GM20000 (cell line): Measurements from ENCODE around the gene ARL5C.
A peak's percentile ranks its signal among the peaks of the same experiment; 100 is the strongest.

ENCODE experiments used
- DNase-seq: peaks from one replicate; pipeline ENCODE4 v3.0.0; 2012; ENCODE audit warnings: low spot score
- TF ChIP-seq, protein P1 (sequence below): IDR thresholded peaks from 2 replicates; pipeline ENCODE4 v1.5.1; 2012; ENCODE audit warnings: mild to moderate bottlenecking, control low read depth; ENCODE audit errors: extremely low read depth, missing control alignments

Gene ARL5C, protein sequence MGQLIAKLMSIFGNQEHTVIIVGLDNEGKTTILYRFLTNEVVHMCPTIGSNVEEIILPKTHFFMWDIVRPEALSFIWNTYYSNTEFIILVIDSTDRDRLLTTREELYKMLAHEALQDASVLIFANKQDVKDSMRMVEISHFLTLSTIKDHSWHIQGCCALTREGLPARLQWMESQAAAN

DNA sequence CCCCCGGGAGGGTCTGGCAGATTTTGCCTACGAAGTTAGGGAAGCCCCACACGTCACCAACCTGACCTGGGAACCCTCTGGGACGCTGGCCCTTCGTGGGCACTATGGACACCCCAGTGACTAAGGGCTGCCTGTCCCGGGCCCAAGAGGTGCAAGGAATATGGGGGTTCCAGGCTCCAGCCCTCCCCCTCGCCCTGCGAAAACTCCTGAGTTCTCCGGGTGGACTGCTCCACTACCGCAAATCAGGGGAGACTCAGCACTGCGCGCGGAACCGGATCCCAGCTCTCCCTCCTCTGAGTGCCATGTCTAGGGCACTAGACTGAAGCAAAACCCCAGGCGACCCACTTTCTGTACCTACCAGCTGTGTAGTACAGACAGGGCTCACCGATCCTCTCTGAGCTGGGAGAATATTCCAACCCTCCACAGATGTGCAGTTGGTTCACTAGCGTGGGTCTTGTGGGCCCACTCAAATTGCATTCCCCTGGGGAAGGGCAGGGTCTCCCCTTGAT, at the start of gene ARL5C:
TSS of gene ARL5C (minus strand) at position 321 of the 509 bp plus-strand sequence. CDS start 401 bp downstream, outside the sequence.
- TF ChIP-seq, protein P1, sequence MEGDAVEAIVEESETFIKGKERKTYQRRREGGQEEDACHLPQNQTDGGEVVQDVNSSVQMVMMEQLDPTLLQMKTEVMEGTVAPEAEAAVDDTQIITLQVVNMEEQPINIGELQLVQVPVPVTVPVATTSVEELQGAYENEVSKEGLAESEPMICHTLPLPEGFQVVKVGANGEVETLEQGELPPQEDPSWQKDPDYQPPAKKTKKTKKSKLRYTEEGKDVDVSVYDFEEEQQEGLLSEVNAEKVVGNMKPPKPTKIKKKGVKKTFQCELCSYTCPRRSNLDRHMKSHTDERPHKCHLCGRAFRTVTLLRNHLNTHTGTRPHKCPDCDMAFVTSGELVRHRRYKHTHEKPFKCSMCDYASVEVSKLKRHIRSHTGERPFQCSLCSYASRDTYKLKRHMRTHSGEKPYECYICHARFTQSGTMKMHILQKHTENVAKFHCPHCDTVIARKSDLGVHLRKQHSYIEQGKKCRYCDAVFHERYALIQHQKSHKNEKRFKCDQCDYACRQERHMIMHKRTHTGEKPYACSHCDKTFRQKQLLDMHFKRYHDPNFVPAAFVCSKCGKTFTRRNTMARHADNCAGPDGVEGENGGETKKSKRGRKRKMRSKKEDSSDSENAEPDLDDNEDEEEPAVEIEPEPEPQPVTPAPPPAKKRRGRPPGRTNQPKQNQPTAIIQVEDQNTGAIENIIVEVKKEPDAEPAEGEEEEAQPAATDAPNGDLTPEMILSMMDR = no peak
- DNase-seq = no peak

DNA sequence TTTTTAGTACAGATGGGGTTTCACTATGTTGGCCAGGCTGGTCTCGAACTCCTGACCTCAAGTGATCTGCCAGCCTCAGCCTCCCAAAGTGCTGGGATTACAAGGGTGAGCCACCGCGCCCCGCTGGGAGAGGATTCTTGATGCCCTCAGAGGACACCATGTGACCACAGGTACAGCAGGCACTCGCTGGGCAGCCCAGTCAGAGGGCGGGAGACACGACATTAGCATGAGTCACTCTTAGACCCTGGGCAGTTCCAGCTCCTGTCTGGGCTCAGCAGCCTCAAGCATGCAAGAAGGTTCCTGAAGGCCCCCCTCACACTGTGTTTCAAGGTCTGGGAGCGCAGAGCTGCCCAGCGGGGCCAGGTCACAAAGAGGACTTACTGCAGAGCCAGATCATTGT, 47.9 kb upstream of the ARL5C start:
- DNase-seq = no peak
- TF ChIP-seq, protein P1 = no peak

DNA sequence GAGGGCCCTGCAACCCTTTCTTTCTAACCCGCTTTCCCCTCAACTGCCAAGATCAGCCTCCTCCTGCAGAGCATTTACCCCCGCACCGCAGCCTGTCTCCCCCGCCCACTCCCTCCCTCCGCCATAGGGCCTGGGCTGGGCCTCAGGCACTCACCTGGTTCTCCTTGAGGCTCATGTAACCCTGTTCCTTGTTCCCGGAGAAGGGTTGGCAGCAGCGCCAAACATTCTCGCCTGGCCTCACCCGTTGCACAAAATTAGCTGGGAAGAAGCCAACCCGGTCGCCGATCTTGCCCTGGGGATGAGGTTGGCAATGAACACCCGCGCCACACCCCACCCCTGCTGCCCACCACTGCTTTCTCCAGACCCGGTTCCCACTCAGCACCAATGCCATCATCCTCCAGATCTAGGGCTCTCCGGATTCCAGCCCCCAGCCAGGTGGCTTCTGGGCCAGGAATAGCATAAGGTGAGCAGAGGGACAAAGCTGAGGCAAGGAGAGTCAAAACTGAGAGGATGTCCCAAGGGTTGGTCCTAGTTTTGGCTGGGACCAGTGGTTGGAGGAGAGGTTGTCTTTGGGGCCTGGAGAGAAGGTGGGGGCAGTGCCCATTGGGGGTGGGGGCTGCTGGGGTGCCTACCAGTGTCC, 47.0 kb upstream of the ARL5C start:
- DNase-seq = no peak
- TF ChIP-seq, protein P1 = no peak

DNA sequence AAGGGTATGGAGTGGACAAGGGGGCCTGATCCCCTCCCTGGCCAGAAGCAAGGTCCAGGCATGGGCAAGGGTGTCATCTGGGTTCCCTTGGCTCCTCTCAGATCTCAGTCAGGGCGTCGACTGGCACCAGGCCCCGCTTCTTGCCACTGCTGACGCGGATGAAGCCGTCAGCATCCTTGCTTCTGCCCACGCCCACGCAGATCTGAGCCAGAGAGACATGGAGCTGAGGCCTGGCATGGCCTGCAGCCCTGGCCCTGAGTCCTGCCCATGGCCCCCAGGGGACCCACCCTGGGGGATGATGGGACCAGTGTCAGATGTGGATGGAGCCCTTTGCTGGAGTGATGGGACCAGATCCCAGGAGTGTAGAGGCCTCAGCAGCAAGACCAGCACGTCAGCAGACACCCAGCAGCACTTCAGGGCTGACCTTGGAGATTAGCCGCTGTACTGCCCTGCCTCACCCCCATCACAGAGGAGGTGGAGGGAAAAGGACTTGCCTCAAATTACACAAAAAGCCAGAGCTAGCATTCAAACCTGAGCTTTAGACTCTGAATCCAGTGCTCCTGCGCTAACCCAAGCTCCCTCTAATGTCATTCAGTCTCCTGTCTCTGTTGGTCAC, 46.3 kb upstream of the ARL5C start:
- TF ChIP-seq, protein P1 = no peak
- DNase-seq = no peak

DNA sequence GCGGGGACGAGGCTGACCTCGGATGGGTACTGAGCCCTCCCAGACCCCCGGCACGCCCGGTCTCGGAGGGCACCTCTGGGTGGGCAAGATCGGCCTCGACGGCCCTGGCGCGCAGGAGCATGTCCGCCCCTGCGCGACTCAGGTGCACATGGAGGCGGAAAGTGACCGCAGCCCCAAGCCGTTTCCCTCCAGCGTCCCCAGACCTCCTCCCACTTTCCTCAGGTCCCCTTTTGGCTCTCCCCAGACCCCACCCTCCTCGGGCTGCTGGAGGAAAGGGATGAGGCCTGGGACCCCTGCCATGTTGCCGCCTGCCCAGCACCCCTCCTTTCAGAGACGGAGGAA, 44.1 kb upstream of the ARL5C start:
- TF ChIP-seq, protein P1 = no peak
- no peak for DNase-seq

DNA sequence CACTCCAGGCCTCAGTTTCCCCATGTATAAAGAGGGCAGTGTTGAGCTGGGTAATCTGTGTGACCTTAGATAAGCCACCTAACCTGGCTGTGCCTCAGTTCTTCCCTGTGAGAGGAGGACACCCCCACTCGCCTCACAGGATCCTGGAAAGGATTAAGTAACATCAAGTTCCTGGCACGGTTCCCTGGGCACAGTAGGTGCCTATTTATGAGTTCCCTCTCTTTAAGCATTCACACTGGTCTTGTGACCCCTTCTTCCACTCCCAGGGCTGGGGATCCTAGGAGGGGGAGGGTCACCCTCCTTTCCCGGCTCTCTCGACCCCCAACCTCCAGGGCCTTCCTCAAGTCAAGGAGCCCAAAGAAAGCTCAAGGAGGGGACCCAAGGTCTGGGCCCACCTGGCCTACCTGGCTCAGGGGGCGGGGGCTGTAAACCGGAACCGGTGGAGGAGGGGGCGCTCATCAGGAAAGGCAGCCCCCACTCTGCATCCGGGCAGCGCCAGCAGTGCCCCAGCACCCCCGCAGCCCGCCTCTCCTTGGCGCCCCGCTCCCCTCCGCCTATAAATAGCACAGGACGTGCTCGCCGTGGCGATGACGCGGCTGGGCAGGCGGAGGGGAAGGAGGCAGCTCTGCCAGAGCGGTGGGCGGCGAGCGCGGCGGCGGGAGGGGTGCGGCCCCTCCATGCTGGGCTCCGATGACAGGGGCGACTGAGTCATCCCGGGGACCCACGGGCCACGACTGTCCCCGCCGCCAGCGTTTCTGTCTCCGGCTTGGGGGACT, 43.5 kb upstream of the ARL5C start:
- TF ChIP-seq, protein P1 = no peak
- peak; percentile 52 for DNase-seq
